ENCODE results near the gene TK1.
"Not testable (repeated sequence)": the region's sequence is repeated elsewhere in the genome, so short reads cannot be mapped to it uniquely, and the experiment has no call there.

TK1 gene

GRCh38 chr17:78176548-78177025 is 10.3 kb downstream of the TK1 start:
- DNase-seq (ENCODE audit: low spot score), result no peak

DNA sequence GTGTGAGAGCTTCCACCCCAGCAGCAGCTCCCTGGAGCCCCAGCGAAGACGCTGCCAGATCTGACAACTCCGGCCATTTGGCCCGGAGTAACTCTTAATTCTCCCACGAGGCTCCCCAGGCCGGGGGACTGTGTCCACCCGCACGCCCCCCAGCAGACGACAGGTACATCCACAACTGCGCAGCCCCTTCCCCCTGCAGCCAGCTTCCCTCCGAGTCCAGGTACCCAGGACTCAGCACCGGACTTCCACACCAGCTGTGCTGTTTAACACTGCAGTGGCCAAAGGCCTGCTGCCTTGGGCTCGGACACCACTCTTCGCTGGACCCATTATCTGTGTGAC is 11.2 kb downstream of the TK1 start:
- DNase-seq (ENCODE audit: low spot score), result no peak

DNA sequence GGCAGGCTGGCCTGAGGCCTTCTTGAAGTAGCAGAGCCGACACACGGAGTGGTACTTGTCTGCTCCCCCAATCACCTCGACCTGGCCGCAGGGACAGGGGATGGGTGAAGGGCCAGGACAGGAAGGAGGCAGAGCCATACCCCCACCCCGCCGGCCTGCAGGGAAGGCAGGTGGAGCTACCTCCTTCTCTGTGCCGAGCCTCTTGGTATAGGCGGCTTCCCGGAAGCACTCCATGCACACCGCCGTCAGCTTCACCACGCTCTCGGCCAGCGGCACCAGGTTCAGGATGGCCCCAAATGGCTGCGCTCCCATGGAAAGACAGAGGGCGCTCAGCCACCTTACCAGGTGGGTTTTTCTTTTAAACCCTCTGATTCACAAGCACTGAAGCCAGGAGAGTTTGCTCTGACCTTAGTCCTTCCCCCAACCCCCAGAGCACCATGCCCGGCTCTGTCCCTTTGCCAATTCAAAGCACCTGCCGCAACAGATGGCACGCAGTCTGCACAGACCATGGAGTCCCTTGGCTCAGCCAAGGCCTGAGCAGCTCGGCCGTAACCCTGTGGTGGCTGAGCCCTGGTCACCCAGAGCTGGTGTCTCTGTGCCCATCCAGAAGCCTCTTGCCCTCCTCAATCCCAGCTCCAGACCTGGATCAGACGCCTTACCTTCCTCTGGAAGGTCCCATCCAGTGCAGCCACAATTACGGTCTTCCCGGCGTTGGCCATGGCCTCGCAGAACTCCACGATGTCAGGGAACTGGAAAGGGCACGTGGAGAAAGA is 11.8 kb downstream of the TK1 start:
- no peak for DNase-seq (ENCODE audit: low spot score)

DNA sequence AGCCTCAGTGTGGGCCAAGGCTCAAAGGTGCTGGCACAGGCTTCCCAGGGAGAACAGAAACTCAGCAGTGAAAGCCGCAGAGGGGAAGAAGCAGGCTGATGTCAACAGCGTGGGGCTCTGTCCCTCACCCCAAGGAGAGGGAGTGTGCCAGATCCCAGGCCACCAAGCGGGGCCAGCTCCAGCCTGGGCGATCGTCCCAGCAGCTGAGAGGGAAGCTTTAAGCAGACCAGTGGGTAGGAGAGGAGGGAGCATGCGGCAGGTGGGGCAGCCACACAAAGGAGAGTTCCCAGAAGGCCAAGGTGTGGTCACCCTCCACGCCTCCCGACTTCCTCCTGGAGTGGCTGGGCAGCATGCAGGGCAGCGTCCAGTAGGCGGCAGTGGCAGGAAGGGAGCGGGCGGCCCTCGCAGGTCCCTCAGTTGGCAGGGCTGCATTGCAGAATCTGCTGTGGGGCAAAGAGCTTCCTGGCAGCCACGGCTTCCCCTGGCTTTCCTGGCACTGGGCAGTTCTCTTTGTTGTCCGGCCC is 12.4 kb downstream of the TK1 start:
- DNase-seq (ENCODE audit: low spot score), result no peak

- no peak for DNase-seq (ENCODE audit: low spot score)
These were observed 13.6 kb downstream of the TK1 start for GRCh38 chr17:78173097-78173715.

GRCh38 chr17:78172249-78173051 is 14.4 kb downstream of the TK1 start:
- DNase-seq (ENCODE audit: low spot score), result no peak

- DNase-seq (ENCODE audit: low spot score), result not testable (repeated sequence)
These were observed 15.1 kb downstream of the TK1 start for GRCh38 chr17:78171591-78172248.

- no peak for DNase-seq (ENCODE audit: low spot score)
These were observed 15.9 kb downstream of the TK1 start for GRCh38 chr17:78170692-78171590.

DNA sequence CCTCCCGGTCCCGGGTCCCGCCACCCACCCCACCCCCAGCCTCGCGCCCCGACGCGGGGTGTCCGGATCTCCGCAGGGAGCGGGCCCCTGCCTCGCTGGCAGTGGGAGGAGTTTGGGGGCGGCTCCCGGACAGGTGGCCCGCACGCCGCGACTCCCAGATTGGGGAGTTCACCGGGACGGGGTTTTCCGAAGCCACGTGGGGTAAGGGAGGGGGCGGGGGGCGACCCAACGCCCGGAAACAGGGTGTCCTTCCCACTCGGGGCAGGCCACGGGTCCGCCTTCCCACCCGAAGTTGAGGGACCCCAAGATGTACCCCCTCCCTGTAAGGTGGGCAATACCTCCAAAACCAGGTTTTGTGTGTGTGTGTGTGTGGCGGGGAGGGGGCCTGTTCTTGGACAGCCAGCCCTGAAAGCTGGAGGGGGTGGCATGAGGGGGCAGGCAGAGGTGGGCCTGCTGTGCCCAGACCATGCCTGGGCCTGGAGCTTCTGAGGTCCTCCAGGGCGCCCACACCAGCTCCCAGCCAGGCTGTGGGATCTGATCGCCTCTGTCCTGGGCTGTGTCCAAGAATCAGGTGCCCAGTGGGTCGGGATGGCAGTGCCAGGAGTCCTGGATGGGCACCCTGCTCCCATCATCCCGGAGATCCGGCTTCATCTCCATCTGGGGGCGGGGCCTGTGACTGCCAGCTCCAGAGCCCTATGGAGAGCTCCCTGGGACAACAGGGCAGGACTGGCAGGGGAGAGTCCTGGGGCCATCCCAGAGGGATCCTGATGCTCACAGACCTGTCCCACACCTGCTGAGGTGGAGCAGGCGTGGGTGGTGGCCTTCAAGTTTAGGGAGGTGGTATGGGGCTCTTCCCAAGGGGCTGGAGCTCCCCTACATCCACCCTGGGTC is 17.7 kb downstream of the TK1 start:
- DNase-seq (ENCODE audit: low spot score), result no peak

DNA sequence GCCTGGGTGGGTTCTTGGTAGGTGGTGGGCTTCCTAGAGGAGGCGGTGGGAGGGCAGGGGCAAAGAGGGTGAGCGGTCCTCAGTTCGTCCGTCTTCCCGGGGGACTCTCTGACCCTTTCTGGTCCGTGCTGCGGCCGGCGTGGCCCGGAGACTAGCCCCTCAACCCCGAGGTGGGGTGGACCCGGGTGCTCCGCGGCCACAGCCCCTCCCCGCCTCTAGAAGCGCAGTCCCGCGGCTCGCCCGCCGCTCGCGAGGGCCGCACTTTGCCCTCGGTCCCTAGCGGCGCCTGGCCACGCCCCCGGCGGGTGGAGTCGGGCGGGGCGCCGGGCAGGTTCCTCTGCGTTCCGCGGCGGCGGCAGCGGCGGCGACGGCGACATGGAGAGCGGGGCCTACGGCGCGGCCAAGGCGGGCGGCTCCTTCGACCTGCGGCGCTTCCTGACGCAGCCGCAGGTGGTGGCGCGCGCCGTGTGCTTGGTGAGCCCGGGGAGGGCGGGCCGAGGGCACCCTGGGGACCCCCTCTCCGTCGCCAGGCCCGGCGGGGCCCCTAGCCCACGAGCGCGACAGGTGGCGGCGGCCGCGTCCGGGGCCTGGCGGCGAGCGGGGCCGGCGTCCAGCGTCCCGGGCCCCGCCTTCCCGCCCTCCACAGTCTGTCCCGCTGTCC is 18.5 kb downstream of the TK1 start, which contains the start of gene SYNGR2:
Gene SYNGR2 (plus strand): TSS at position 340 of the 661 bp plus-strand sequence. CDS start 36 bp downstream, at position 376.
- DNase-seq (ENCODE audit: low spot score), result no peak

DNA sequence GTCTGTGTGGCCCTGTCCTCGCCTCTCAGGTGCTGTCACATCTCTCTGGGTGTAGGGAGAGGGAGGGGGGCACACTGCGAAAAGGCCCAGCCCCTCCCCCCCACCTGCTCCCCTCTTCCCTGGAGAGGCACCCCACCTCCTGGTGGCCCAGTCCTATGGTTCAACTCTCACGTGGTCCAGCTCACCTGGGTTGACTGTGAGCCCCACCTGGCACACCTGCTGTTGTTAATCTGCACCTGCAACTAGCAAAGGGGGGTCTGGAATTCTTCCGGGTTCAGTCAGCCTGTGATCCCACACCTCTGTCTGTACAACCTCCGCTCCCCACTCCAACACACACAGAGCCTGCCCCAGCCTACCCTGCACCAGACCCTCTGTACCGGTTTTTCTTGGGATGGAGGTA is 20.4 kb downstream of the TK1 start:
- no peak for DNase-seq (ENCODE audit: low spot score)

GRCh38 chr17:78164748-78165607 is 21.9 kb downstream of the TK1 start:
- no peak for DNase-seq (ENCODE audit: low spot score)

- no peak for DNase-seq (ENCODE audit: low spot score)
These were observed 22.7 kb downstream of the TK1 start for GRCh38 chr17:78163881-78164747.

- DNase-seq (ENCODE audit: low spot score), result no peak
These were observed 27.2 kb downstream of the TK1 start for GRCh38 chr17:78159575-78160158.

- no peak for DNase-seq (ENCODE audit: low spot score)
These were observed 31.7 kb downstream of the TK1 start for GRCh38 chr17:78154903-78155811.

DNA sequence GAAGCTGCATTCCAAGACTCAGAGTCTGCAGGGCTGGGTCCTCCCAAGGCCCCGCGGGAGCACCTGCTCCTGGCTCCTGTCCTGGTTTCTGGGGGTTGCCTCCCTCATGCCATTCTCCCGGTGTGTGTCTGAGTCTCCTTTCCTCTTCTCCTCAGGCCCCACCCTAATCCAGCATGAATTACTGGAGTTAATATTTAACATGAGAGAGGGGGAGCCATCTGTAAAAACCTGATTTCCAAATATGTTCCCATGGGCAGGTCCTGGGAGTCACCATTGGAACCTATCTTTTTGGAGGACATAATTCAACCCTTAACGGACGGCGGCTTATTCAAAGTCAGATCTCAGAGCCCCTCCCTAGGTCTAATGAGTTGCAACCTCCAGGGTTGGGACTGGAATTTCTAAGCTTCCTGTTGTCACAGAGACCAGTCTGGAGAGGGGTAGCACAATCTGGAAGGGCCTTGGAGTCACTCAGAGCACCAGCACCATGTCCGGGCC is 35.3 kb downstream of the TK1 start:
- DNase-seq (ENCODE audit: low spot score), result no peak
